Hematopoietic multipotent progenitor cell (in vitro differentiated cells): Measurements from ENCODE around the gene DPP6. TPM values are rescaled to one million over a fixed set of nuclear protein-coding genes. Genes with fewer than 3 reads are reported as not detected.

Experiments used
- DNase-seq, 3 donors: peaks; one replicate each; pipeline ENCODE4 v3.0.0-alpha.2; 2011 to 2015; ENCODE audit warnings: low read depth in 2 of 3, low spot score in 2 of 3
- total RNA-seq: library from RNA; depleted of rRNA; stranded (reverse); fragments of >200 nt; gene quantifications from one replicate; pipeline ENCODE4 v1.2.3, GENCODE V29; 2012

Gene DPP6
- total RNA-seq, 1 donor: 0.27 TPM

DNA sequence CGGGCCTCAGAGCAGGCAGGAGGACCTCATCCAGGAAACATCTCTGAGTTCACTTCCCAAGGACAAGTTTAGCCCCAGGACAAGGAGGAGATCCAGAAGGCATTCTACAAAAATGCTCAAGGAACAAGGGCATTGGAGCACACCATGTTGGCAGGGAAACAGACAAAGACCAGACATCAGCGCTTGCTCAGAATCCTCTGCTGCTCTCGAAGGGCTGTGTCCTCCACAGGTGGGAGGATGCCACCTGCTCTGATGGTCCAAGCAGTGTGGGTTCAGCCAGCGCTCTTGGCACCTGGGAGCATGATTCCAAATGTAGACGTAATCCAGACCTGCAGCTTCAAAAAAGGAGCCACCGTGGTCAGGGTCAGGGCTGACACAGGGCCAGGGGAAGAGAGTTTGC is 160.7 kb downstream of the DPP6 start:
- DNase-seq: no peak

DNA sequence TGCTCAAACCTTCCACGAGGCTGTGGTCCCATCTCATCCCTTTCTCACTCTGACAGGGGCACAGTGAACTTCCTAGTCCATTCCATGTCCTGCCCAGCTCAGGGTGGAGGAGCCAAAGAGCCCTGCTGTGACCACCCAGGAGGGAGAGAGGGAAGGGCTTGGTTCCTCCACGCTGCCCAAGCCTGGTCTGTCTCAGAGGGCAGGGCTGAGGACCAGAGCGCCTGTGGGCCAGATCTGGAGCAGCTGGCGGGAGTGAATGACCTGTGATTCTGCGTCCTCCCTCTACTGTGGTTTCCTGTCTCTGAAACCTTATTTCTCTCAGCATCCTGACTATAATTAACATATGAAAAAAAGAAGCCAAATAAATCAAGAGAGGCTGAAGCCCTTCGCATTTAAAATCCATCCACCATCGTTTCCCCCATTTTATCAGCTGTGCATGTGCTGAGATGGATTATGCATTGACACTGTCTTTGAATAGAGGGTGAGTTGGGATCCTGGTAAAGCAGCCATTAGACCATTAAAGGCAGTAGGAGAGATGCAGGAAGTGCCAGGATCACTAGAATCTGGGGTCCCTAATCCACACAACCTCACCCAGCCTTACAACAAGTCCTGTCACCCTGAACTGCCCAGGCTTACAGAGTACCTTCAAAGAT is 165.6 kb downstream of the DPP6 start:
- DNase-seq: no peak

DNA sequence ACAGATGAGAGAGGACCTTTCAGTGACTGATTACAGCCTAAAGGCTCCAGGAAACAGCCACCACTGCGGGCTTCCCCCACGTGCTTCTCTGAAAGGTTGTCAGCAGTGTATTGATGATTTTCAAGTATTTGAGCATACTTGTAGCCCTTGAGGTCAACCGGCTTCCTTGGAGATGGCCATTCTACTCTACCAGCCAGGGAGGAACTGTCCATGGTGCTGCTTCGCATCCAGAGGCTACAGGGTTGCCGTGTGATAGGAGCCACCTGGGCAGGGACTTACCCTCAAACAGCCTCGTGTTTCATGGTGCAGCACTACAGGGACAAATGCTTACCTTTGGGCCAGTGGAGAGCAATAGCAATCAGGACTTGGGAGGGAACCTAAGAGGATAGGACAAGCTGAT is 179.5 kb downstream of the DPP6 start:
- DNase-seq: no peak

DNA sequence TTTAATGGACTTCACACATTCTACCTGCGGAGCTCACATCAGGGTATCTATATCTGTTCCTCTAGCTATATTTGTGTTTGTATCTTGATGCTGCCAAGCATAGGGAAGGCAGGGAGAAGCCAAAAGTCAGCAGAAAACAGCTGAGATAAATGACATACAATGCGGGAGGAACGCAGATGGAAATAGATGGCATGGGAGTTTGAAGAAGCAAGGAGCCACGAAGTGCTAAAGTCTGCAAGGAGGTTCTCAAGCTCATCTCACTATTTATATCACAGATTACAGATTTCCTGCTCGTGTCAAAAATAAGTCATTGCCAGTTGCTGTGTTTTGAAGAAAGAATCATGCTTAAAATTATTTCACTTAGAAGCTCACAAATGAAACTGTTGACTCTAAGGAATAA is 180.5 kb downstream of the DPP6 start:
- no peak for DNase-seq

DNA sequence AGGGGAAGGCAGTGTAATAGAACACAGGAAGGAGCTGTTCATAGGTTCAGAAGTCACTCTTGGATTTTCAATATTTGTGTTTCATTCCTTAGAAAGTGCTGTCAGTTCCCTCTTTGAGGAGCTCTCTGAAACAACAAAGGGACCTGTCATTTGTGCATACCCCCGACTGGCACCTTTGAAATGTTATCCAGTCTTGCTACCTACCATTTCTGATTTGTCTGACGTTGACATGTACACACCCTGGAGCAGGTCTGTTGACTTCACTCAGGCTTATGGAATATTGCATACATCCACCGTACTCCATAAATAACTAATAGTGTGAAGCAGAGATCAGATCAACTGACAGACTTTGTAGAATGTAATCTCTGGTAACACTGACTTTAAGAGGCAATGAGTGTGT is 189.8 kb downstream of the DPP6 start:
- no peak for DNase-seq

DNA sequence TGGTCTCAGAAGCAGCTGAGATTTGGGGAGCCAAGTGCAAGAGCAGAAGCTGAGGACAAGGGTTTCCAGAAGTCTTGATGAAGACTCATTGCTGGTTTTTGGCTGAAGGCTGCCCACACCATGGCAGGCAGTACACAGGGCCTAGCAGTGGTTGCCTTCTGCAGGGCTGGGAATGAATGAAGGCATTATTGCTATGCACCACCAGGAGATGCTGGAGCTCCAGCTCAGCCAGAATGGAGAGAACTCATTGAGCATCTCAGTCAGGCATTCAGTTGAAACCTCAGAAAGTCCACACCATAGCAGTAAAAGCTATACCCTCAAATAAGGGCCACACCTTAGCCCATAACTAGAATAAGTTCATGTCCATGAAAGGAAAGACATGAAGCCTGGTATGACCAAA is 190.5 kb downstream of the DPP6 start:
- no peak for DNase-seq

DNA sequence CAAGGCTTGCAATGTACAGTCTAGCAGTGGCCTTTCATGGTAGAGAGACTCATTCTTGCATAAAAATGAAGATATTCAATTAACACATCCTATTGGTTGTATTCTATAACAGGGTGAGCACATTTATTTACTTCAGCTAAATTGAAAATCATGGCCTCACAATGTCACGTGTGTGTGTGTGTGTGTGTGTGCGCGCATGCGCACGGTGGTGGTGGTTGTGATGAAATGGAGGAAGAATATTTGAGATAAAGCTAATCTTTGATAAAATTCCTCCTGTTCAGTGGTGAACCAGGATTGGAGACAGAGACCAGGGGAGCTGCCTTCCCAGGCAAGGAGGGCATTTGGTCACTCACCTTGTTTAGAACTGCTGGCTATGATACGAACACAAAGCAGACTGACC is 199.8 kb downstream of the DPP6 start:
- DNase-seq: no peak

DNA sequence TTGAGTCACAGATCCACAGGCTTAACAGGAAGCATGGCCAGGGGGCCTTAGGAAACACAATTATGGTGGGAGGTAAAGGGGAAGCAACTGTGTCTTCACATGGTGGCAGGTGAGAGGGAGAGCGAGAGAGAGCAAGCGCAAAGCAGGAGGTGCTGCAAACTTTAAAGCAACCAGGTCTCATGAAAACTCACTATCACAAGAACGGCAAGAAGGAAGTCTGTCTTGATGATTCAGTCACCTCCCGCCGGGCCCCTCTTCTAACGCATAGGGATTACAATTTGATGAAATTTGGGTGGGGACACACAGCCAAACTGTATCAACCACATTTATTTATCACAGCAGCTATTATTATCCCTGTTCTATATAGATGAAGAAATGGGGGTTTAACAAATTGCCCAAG is 201.6 kb downstream of the DPP6 start:
- no peak for DNase-seq

DNA sequence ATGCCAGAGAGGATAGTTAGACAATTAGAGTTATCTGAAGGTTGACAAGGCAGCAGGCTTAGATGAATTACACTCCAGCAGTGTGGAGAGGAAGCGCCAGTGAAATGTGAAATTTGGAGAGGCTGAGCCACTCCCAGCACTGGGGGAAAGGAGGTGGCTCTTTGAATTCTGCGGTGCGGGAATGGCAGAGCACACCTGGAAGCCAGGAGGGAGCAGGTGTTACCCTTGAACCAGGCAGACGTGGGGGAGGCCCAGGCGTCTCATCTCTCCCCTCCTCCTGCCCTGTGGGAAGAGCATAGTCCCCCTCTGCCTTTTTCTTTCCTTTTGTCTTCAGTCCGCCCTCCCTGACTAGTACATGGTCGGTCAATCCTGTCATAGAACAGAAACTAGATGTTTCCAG is 203.1 kb downstream of the DPP6 start:
- DNase-seq: no peak

DNA sequence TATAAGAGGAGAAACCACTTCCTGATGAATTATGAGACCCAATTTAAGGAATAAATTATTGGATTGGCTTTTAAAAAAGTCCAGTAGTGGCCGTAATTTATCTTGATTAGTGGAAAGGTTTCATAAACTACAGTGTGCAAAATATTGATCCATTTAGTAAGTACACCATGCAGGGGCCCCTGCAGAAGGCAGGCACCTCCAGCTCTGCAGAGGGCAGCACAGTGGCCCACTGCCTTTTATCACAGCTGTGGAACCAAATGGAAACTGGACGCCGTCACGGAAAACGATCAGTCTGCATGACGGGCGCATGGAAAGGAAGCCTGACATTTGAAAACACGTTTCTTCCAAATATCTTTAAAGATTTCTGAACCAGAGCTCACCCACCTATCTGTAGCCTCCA is 204.0 kb downstream of the DPP6 start:
- no peak for DNase-seq

DNA sequence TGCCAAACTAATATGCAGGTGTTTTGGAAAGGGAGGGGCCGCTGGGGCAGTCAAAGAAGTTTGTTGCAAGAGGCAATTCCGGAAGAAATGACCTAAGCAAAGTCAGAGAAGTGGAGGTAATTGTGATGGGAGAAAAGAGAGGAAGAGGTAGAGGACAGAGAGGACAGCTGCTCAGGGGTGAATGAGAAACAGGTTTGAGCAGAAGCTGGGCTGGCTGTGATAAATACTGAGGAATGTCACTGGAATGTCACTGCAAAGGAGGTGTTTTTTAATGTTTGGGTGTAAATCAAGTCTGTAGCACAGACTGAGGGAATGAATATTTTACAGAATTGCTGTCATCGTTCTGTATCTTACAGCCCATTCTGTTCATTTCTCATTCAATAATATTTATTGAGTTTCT is 207.2 kb downstream of the DPP6 start:
- DNase-seq: no peak

DNA sequence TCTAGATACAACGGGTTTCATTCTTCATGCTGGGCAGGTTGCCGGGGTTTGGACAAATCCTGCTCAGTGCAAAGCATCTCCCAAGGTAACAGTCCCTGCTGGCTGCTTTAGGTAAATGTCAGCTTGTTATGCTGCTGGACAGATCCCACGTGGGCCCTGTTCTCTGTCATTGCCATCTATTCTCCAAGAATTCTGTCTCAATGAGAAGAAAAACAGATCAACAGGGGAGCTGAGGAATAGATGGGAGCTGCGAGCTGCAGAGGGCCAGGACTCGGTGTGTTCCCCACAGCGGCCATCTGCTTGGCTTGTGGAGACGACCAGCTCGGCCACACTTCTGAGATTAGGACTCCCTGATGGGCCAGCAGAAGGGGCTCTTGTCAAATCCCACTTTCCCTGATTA is 235.2 kb downstream of the DPP6 start:
- no peak for DNase-seq

DNA sequence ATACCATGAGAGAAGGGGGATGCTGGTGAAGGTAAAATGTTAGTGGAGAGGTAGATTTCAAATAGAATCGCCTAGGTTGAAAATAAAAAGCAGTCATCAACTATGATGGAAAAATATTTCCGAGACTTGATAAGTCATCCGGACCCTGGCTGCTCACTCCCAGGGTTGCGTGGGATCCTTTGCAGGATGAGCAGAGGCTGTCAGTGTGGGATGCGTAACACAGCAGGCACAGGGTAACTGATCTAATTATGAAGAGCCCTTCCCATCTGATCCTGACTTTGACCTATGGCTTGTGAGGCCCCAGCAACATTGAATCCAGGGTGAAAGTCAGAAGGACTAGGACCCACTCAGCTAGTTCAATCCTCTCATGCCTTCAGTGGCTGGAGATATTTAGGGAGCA is 236.9 kb downstream of the DPP6 start:
- no peak for DNase-seq

DNA sequence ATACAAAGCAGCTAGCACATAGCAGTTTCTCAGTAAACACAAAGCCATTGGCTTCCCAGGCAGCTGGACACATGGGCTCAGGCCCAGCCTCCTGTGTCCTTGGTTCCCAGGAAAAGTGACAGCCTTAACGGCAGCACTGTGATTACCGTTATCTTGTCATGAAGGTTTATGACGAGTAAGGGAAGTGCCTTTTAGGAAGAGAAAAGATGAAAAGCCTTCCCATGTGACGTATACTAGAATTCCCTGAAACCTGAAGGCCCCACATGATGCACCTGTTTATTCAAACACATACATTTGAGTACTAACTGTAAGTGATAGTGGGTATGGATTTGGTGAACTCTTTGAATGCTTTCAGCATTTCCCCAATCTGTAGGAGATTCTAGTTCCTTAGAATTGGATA is 244.2 kb downstream of the DPP6 start:
- no peak for DNase-seq

DNA sequence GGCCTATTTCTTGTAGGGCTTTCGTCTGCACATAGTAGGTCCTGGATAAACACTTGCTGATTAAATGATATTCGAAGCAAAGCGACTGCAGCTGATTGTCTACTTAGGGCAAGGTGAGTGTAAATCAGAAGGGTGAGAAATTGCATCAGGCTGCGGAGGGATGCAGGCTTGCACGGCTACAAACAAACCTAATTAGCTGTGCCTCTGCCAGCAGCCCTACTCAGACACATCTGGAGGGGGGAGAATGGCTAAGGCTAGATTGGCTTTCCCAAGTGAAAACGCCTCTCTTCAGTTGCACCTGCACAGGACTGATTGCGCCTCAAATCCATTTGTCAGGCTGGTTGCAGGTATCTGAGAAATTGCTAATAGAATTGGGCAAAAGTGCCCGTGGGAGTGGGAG is 247.5 kb downstream of the DPP6 start:
- DNase-seq: no peak

DNA sequence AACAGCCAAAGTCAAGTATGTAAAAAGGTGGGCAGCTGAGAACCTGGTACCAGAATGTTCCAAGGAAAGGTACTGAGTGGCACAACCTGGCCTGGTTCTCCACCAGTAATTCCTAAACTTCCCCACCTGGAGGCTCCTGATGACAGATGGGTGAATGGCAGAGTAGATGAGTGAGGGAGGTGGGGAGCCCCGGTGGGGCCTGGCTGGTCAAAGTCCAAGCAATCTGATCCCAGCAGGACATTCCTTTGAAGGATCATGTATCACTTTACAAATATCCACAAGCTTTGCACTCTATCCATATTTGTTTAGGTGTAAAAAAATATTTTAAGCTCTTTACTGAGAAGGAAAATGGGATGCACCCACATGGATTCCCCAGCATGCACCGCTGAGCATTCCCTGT is 250.2 kb downstream of the DPP6 start:
- DNase-seq: no peak

DNA sequence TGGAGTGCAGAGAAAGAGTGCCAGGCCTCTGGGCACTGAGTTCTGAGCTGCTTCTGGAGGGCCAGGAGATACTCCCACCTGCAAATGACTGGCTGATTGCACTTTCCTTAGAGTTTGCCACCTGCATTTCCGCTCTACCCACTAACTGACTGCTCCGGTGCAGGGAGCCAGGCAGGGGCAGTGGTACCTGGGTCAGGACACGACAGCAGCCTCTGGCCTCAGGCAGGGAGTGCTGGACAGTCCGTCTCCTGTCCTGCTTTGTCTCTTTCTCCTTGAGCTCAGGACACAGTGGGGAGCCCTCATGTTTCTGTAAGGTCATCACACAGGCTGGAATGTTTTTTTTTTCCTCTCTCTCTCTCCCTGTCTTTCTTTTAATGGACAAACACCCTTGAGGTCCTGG is 252.0 kb downstream of the DPP6 start:
- DNase-seq: no peak

DNA sequence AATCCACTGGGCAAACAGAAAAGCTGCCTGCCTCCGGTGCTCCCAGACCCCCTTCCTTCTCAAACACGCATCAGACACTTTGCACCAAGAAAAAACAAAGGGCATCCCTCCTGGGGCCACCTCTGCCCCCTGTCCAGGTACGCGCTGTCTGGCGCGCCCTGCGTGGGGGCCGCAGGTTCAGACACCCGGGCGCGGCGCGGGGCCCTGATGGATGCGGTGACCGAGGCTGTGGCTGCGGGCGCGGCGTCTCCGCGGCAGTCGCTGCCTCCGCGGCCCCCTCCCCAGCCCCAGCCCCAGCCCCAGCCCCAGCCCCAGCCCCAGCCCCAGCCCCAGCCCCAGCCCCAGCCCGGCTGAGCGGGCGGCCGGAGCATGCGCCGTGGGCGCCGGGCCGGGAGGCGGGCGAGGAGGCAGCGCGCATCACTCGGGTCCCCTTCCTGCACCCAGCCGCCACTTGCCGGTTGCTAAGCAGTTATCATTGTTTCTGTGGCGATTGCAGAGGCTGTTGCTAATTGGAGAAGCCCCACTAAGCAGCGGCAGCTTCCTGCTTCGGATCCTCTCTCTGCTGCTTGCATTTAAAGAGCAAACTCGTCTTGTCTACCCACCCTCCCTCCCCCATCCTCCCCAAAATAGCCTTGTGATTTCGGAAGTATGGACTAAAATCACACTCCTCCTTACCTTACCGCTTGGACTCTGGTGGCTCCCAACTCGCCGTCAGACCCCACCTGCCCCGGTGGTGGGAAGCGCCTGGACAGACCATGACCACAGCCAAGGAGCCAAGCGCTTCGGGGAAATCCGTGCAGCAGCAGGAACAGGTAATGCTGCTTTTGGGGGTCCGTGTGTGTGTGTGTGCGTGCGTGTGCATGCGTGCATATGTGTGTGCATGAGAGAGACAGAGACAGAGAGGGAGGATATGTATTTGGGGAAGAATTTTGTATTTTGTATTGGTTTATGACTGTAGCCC is 252.8 kb downstream of the DPP6 start:
- DNase-seq: no peak

DNA sequence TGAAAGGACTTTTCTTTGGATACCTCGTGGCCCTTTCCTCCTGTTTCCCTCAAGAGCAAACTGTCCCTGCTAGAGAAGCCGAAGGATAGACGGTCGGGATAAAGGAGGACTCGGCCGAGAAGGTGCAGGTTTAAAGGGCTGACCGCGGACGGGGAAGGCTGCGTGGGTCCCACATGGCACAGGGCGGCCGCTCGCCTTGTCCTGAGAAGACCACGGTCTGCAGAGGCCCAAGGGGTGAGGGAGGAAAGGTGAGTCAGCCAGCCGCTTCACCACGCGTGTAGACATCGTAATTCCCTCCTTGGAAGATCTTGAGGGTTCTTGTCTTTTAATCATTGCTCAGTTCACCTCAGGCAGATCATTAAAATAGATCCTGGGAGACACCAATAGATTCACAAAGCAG is 253.8 kb downstream of the DPP6 start:
- DNase-seq: no peak

DNA sequence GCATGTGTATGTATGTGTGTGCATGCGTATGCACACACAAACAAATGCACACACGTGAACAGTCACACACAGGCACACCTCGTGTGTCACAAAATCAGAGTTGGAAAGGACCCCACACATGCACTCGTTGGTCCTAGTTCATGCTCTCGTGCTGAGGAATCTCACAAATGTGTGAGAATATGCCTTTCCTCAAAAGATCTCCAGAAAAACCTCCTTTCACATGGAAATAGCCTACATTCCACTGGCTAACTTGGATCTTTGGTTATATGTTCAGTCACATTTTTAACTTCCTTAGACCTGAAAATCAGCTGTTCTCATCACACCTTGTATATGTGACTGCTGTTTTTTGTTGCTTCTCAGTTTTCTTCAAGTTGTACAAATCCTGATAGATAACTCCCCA is 256.7 kb downstream of the DPP6 start:
- no peak for DNase-seq

DNA sequence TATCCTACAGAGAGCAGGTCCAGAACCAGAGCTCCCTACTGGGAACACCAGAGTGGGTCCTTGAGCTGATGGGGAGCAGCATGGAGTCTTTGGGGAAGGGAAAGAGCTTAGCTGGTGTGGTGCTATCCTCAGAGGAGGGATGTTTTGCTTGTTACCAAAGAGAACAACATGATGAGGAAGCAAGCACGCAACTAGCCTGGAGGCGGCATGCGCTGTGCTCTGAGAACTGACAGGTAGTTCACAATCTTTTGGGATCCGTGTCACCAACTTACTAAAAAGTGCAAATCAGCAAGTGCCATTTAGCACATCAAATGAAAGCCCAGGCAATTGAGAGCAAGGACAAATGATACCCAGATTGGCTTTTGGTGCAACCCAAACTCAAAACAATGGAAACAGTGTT is 257.9 kb downstream of the DPP6 start:
- DNase-seq: no peak

DNA sequence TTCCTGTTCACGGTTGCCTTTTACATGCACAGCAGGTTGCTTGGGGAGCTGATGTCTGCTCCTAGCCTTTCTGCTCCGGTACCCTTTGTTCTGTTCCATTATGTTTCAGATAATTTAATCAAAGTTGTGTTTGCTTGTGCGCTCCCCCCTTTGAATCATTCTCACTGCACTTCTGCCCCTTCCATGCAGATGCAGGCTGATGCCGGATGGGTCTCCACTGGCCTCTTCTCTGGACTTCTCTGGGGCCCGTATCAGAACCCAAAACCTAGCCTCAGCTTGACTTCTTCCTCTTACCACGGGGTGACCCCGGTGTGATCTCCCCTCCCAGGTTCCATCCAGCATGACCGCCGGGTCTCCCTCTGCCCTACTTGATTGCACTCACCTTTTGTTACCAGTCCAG is 272.0 kb downstream of the DPP6 start:
- DNase-seq: no peak
